Fibroblast of mammary gland (primary cell): ENCODE data around the gene EFNA1.

Experiments used
- DNase-seq: peaks from one replicate; pipeline ENCODE4 v3.0.0-alpha.2; 2010; ENCODE audit warnings: low read depth
- H3K4me3 ChIP-seq: 2 replicates; pipeline ENCODE4 v1.5.1; 2011; ENCODE audit warnings: low read depth, mild to moderate bottlenecking, low read length, moderate library complexity; ENCODE audit not compliant: control insufficient read depth
- TF ChIP-seq, protein P1 (sequence below): conservative IDR thresholded peaks from 2 replicates; pipeline ENCODE4 v1.5.1; 2011; ENCODE audit warnings: low read depth, low read length, inconsistent platforms; ENCODE audit not compliant: control insufficient read depth, insufficient read depth

Gene EFNA1

DNA sequence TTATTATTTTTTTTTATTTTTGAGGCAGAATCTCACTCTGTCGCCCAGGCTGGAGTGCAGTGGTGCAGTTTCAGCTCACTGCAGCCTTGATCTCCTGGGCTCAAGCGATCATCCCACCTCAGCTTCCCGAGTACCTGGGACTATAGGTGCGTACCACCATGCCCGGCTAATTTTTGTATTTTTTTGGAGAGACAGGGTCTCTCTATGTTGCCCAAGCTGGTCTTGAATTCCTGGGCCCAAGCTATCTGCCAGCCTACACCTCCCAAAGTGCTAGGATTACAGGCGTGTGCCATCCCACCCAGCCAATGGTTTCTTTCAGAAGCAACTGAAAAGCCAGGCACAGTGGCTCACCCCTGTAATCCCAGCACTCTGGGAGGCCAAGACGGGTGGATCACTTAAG is 43.1 kb downstream of the EFNA1 start:
- TF ChIP-seq, protein P1, sequence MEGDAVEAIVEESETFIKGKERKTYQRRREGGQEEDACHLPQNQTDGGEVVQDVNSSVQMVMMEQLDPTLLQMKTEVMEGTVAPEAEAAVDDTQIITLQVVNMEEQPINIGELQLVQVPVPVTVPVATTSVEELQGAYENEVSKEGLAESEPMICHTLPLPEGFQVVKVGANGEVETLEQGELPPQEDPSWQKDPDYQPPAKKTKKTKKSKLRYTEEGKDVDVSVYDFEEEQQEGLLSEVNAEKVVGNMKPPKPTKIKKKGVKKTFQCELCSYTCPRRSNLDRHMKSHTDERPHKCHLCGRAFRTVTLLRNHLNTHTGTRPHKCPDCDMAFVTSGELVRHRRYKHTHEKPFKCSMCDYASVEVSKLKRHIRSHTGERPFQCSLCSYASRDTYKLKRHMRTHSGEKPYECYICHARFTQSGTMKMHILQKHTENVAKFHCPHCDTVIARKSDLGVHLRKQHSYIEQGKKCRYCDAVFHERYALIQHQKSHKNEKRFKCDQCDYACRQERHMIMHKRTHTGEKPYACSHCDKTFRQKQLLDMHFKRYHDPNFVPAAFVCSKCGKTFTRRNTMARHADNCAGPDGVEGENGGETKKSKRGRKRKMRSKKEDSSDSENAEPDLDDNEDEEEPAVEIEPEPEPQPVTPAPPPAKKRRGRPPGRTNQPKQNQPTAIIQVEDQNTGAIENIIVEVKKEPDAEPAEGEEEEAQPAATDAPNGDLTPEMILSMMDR: no peak
- no peak overlapping the region for H3K4me3 ChIP-seq
- DNase-seq: no peak

- no peak for DNase-seq
- H3K4me3 ChIP-seq: peak overlapping the region; percentile 96
- TF ChIP-seq, protein P1: no peak
Observed at GRCh38 chr1:155171836-155172731, 44.4 kb downstream of the EFNA1 start.

GRCh38 chr1:155172732-155173477 is 45.2 kb downstream of the EFNA1 start, which contains the start of gene KRTCAP2:
TSS of gene KRTCAP2 (minus strand) at chr1:155173304. CDS start at chr1:155173224, 80 bp downstream.
- TF ChIP-seq, protein P1: peak; percentile 94
- H3K4me3 ChIP-seq: peak within 1 kb of the TSS; percentile 96
- DNase-seq: peak; percentile 96

GRCh38 chr1:155173478-155174323 is 46.0 kb downstream of the EFNA1 start, which contains the start of gene TRIM46:
TSS of gene TRIM46 (plus strand) at chr1:155173849. CDS start at chr1:155173967, 118 bp downstream.
- TF ChIP-seq, protein P1: no peak
- peak within 1 kb of the TSS; percentile 96 for H3K4me3 ChIP-seq
- peak; percentile 36 for DNase-seq

GRCh38 chr1:155174324-155175280 is 46.9 kb downstream of the EFNA1 start:
- peak; percentile 14 for DNase-seq
- TF ChIP-seq, protein P1: no peak
- peak overlapping the region; percentile 96 for H3K4me3 ChIP-seq
